GM12874 (cell line): ENCODE measurements around the gene SLC17A4.

Source experiments
- TF ChIP-seq, protein P1 (sequence below): IDR thresholded peaks from 2 replicates; pipeline ENCODE4 v1.5.1; 2011; ENCODE audit warnings: low read depth, mild to moderate bottlenecking, control low read depth, low read length, moderate library complexity; ENCODE audit not compliant: insufficient read depth

Gene SLC17A4

DNA sequence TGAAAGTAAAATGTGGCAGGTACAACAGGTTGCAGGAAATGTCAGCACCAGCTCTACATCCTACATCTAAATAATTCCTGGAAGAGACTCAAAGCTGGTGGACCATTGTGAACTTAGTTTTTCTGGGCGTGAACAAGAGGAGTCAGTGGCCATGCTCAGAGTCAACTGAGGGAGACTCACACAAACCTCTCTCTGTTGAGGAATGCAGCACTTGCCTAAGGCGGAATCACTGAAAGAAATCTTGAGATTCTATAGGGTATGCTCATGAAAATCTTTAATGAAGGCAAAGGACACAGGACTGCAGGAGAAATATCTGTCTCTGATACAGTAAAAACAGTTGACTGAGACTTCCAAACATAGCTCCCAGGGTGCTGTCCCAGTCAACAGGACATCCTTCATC is 22.5 kb downstream of the SLC17A4 start:
- TF ChIP-seq, protein P1, sequence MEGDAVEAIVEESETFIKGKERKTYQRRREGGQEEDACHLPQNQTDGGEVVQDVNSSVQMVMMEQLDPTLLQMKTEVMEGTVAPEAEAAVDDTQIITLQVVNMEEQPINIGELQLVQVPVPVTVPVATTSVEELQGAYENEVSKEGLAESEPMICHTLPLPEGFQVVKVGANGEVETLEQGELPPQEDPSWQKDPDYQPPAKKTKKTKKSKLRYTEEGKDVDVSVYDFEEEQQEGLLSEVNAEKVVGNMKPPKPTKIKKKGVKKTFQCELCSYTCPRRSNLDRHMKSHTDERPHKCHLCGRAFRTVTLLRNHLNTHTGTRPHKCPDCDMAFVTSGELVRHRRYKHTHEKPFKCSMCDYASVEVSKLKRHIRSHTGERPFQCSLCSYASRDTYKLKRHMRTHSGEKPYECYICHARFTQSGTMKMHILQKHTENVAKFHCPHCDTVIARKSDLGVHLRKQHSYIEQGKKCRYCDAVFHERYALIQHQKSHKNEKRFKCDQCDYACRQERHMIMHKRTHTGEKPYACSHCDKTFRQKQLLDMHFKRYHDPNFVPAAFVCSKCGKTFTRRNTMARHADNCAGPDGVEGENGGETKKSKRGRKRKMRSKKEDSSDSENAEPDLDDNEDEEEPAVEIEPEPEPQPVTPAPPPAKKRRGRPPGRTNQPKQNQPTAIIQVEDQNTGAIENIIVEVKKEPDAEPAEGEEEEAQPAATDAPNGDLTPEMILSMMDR, result no peak

DNA sequence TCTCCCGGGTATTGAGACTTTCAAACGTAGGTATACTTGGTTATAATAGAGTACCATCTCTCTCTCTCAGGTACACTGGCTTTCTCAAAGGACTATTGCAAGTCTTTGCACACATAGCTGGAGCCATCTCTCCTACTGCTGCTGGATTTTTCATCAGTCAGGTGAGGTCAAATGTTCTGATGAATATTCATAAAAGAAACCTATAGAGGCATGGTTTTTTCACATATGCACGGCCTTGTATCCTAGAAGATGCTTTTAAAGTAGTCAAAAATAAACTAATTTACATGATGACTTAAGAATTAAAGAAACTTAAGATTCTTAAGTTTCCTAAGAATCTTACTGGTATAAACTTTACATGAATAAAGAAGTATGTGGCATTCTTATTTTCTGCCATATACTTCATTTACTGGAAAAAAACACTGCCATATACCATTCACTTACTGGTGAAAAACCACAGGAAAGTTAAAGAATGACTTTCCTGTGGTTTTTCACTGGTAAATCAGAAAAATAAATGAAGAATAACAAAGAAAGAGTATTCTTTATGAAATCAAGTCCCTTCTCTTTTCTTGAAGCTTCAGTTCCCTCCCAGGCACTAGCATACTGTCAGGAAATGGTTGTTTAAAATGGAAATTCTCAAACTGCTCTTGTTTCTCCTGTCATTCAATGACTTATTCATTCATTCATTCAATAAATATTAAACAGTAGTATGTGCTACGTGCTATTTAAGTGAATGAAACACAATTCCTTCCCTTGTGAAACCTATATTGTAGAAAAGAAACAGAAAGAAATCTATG is 23.5 kb downstream of the SLC17A4 start:
- TF ChIP-seq, protein P1, result no peak

DNA sequence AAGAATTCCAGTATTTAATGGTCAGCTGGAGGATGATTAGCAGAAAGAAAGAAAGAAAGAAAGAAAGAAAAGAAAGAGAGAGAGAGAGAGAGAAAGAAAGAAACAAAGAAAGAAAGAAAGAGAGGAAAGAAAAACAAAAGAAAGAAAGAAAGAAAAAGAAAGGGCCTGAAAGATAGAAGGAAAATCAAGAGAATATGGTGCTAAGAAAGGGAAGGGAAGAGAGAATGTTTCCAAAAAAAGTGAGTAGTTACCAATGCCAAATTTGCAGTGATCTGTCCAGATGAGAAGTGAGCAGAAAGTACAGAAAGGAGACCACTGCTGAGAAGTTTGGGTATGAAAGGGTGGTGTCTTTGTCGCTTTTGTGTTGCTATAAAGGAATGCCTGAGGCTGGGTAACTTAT is 26.6 kb downstream of the SLC17A4 start:
- TF ChIP-seq, protein P1, result no peak

DNA sequence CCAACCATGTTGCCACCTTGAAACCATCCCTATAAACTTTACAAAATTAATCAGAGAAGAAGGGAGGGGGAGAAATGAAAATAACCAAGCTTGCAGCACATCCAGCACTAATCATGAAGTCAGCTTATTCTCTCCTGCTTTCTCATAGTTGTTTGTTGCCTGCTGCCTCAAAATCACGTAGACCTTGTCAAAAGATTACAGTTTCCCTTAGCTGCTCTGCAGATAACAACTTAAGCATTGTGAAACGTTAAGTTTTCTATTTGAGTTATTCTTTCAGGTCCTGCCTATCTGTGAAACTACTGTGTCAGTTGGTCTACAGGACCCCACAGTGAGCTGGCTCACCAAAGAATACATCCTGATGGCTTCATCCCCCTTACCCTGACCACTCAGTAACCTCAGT is 32.9 kb downstream of the SLC17A4 start:
- TF ChIP-seq, protein P1, result no peak

DNA sequence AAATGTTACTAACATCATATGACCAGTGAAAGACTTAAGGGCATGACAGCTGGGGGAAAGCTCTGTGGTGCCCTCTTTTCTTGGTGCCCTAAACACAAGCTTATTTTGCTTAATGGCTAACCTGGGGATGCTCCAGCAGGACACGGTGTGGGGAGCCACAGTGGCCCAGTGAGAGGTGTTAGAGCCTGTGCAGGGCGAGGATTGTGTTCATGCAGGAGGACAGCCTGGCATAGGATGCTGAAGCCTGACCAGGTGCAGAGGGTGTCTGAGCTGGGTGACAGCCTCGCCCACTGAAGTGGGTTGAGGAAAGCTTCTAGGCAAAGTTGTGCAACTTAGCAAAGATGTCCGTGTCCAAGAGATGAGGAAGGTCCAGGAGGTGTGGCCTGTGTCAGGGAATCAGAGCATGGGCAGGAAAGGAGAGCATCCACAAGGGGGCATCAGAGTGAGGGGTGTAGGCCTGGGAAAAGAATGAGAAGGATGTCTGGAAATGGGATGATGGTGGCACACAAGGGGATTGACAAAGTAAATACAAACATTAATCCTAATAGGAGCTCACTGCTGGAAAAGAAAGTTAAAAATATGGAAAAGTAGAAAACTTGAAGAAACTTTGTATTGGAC is 33.9 kb downstream of the SLC17A4 start:
- TF ChIP-seq, protein P1, result peak; percentile 54

DNA sequence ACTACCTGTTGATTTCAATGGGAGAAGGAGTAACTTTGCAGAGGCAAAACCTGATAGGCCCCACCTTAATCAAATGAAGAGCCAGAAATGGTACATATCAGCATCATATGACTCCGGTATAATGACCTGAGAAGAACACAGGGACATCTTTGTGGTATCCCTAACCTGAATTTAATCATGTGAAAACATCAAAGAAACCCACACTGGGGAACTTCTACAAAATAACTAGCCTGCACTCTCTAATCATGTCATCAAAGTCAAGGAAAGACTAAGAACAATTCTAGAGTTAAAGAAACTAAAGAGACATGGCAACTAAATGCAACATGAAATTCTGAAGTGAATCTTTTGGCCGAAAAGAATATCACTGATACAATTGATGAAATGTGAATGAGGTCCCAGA is 34.9 kb downstream of the SLC17A4 start:
- TF ChIP-seq, protein P1, result no peak

DNA sequence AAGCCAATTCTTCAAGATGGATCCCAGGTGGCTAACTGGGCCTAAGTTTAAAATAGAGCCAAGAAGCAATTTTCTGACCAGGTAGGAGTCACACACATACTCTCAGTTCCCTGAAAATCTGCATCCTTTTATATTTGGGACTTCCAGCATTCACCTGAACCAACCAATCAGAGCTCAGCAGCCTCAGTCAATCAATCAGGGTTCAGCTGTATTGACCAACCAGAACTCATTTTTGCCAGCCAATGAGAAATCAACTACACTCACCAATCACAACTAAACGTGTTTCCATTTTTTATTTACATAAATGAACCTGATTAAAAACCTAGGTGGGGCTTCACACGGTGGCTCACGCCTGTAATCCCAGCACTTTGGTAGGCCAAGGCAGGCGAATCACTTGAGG is 37.5 kb downstream of the SLC17A4 start:
- TF ChIP-seq, protein P1, result no peak
